Hepatic stellate cell (primary cell): ENCODE measurements around the gene SLC52A1.
A peak's percentile ranks its signal among the peaks of the same experiment; 100 is the strongest.
"Not testable (repeated sequence)": the region's sequence is repeated elsewhere in the genome, so short reads cannot be mapped to it uniquely, and the experiment has no call there.

Experiments
- DNase-seq: peaks from one replicate; pipeline ENCODE4 v3.0.0; 2011; ENCODE audit warnings: low spot score

Gene SLC52A1

GRCh38 chr17:5031365-5032082, 3.7 kb downstream of the SLC52A1 start:
- peak; percentile 81 for DNase-seq

- not testable (repeated sequence) for DNase-seq
These were observed 5.1 kb downstream of the SLC52A1 start for GRCh38 chr17:5030168-5030567.

DNA sequence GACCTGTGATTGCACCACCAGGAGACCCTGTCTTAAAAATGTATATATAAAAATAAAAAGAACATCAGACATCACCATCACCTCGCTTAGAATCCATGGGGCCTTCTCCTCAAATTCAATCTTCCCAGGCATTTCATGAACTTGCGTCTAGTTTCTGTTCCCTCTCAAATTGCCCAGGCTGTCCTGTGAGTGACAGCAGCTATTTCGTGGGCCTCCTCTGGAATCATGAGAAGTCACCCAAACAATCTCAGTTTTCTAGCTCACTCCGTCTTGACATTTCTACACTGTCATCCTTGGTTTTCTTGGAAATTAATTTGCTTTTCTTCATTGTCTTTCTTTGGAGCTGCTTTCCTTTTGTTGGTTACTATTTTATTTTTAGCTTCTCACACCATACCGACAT, 7.3 kb downstream of the SLC52A1 start:
- DNase-seq = no peak

- DNase-seq = no peak
These were observed 7.9 kb downstream of the SLC52A1 start for GRCh38 chr17:5027299-5027698.

DNA sequence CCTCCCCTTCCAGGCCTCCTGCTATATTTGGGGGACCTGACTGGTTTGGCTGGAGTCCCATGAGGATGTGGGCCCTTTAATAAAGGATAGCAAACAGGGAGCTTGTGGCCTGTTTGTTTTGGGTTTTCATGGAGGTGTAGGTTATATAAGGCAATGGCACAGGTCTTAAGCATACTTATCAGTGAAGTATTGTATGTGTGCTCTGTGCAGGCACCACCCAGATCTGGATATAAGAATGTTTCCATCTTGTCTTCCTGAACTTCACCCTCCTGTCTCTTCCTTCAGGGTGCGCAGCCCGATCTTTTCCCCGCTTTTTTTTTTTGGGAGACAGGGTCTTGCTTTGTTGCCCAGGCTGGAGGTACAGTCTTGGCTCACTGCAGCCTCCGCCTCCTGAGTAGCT, 10.6 kb downstream of the SLC52A1 start:
- no peak for DNase-seq

- no peak for DNase-seq
These were observed 11.6 kb downstream of the SLC52A1 start for GRCh38 chr17:5023588-5024147.

GRCh38 chr17:5022171-5022711, 13.0 kb downstream of the SLC52A1 start:
- DNase-seq = no peak

GRCh38 chr17:5020502-5021023, 14.7 kb downstream of the SLC52A1 start:
- DNase-seq = no peak

- DNase-seq = peak; percentile 69
These were observed 15.7 kb downstream of the SLC52A1 start for GRCh38 chr17:5019475-5019956.

- no peak for DNase-seq
These were observed 20.9 kb downstream of the SLC52A1 start for GRCh38 chr17:5014357-5014756.

DNA sequence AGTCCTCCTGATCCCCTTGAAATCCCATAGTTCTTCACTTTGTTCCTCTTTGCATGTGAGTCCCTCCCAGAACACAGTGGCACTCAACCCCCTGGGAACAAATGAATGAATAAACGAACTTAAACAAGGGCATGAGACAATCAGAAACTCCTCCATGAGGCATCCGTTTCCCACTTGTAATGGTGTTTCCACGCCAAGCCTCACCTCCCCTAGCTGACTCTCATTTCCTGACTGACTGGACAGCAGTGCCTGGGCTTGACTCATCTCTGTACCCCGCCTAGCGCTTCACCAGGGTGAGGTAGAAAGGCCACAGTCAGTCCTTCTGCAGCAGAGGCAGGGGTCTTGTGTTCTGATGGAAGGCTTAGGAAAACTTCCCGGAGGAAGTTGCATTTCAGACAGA, 23.3 kb downstream of the SLC52A1 start:
- no peak for DNase-seq

DNA sequence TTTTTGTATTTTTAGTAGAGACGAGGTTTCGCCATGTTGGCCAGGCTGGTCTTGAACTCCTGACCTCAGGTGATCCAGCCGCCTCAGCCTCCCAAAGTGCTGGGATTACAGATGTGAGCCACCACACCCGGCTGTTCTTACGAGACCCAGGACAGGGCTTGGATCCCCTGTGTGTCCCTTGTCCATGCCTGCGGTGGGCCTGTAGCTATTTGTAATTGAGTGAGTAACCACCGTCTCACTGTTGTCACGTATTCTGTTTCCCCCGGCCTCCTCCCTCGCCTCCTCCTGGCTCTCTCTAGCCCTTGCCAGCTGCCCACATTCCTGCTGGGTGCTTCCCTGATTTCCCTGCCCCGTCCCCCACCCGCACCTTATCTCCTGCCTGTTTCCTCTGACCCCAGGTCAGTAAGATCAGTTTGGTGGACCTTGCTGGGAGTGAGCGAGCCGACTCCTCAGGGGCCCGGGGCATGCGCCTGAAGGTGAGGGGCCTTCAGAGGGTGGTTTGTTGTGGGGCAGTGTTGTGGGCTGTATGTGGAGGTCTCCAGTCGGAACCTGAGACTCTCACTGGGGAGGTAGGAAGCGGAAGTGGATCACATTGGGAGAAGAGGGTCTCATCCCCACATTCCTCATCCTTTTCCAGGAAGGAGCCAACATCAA, 31.9 kb downstream of the SLC52A1 start:
- DNase-seq = no peak

GRCh38 chr17:5002121-5002788, 33.0 kb downstream of the SLC52A1 start:
- no peak for DNase-seq

GRCh38 chr17:5000237-5000639, 35.0 kb downstream of the SLC52A1 start:
- peak; percentile 55 for DNase-seq

DNA sequence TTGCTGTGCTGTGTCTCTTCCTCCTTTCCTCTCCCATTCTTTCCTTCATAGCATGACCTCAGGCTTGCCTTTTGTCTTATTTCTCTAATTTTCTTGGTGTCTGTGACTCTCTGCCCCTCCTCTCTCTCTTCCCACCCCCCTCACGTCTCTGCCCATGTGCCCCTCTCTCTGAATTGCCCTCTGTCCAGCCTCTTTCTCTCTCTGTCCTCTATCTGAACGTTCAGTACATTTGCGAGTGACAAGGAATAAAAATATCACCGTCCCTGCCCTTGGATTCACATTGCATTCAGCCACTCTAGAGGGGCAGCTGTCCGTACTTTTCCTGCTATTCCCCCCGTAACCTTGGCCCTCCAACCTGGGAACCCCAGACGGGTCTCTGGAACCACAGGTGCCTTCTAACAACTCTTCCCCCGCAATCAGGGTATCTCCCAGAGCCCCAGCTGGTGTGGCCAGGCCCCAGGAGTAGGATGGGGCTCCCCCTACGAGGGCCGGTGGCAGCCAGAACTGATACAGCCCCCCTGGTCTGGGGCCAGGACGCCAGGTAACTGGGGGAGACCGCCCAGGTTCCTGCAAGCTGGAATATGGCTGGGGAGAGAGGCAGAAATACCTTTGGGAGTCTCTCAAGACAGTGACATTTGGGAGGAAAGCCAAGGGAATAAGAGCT, 35.7 kb downstream of the SLC52A1 start:
- no peak for DNase-seq

DNA sequence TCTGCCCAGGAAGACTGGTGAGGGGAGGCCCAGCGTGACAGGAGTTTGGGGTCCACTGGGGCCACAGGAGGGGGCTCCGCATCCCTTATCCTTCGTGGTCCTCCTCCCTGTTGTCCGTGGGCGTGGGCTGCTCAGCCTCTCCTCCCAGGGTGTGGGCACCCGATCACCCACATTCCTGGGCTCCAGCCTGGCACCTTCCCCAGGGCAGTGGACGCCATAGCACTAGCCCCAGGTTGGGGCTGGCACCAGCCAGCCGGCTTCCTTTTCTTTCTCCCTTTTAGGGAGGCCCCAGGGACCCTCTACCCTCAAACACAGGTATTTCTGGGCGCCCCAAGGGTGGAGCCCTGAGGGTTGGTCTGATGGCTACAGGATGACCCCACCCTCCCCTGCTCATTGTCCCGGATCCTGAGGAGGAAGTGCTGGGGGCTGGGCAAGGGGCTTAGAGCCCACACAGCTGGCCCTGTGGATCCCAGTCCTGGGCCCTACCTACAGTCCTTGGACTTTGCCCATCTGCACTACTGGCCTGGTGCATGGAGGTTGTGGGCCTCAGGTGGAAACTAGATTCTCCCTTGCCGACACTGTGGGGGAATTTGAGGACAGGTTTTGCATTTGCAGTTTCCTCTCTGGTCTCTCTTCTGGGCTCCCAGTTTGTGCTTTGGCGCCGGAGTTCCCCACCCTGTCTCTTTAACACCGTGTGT, 36.3 kb downstream of the SLC52A1 start:
- DNase-seq = no peak

DNA sequence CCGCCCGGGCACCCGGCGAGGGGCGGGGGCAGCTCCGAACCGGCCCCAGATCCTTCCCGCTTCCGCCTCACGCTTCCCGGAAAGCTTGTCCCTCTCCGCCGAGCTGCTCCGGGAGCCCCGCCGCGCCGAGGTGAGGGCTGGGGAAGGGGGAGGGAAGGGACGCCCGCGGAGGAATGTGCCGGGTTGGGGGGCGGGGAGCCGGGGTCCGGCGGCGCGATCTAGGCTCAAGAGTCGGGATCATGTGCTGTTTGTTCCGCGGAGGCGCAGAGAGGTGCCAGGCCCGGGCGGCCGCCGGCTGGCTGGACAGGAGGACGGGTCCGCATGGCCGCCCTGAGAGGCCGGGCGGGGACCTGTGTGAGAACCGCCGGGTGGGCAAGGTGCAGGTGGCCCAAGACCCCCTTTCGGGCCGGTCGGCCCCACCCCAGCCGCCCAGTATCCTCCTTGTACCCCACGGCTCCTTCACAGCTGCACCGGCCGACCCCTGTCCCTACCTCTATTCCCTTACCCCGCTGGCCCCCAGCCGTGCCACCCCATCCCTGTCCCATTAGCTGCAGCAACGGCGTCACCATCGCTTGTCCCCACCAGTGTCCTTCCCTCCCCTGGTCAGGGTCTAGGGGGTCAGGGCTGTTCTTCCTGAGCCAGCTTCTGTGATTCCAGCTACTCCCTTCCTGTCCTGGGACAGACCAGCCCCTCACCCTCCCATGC, 37.0 kb downstream of the SLC52A1 start:
- peak; percentile 34 for DNase-seq

GRCh38 chr17:4997302-4998026, 37.8 kb downstream of the SLC52A1 start, which contains the start of the genes INCA1 and KIF1C:
Gene INCA1, minus strand, starts transcription at chr17:4997522. Its CDS starts 3,085 bp downstream, at chr17:4994437.
Gene KIF1C, plus strand, starts transcription at chr17:4997950. Its CDS starts 2,297 bp downstream, at chr17:5000247.
- DNase-seq = peak; percentile 99

GRCh38 chr17:4994081-4994595, 41.1 kb downstream of the SLC52A1 start:
- DNase-seq = peak; percentile 36
